GM15510 (cell line): ENCODE results near the gene SNAI1.

Source experiments
- POLR2A ChIP-seq: IDR thresholded peaks from 3 replicates; pipeline ENCODE4 v1.6.1; 2011; ENCODE audit warnings: borderline replicate concordance; ENCODE audit not compliant: insufficient read length; ENCODE audit errors: extremely low read depth

SNAI1 gene

GRCh38 chr20:49981218-49982071 is 1.3 kb upstream of the SNAI1 start:
- TF ChIP-seq POLR2A = no peak

- no peak for TF ChIP-seq POLR2A
Observed at GRCh38 chr20:49982072-49982345, 771 bp upstream of the SNAI1 start.

- TF ChIP-seq POLR2A = no peak
Observed at GRCh38 chr20:49983123-49983847, 505 bp downstream of the SNAI1 start.

- TF ChIP-seq POLR2A = no peak
Observed at GRCh38 chr20:49983848-49984408, 1.1 kb downstream of the SNAI1 start.

GRCh38 chr20:49984426-49985153 is 1.8 kb downstream of the SNAI1 start:
- no peak for TF ChIP-seq POLR2A

- no peak for TF ChIP-seq POLR2A
Observed at GRCh38 chr20:49985157-49985556, 2.4 kb downstream of the SNAI1 start.

GRCh38 chr20:49985617-49986016 is 2.8 kb downstream of the SNAI1 start:
- TF ChIP-seq POLR2A = no peak

GRCh38 chr20:49986049-49986448 is 3.3 kb downstream of the SNAI1 start:
- TF ChIP-seq POLR2A = no peak

- TF ChIP-seq POLR2A = no peak
Observed at GRCh38 chr20:49987015-49987867, 4.5 kb downstream of the SNAI1 start.

- TF ChIP-seq POLR2A = no peak
Observed at GRCh38 chr20:49987868-49988690, 5.3 kb downstream of the SNAI1 start.

- no peak for TF ChIP-seq POLR2A
Observed at GRCh38 chr20:49989234-49990065, 6.7 kb downstream of the SNAI1 start.

- TF ChIP-seq POLR2A = no peak
Observed at GRCh38 chr20:49990271-49990720, 7.5 kb downstream of the SNAI1 start.
